Heart left ventricle (tissue), 13 donors: ENCODE measurements around the gene FOXJ3.

ENCODE experiments used
- POLR2A ChIP-seq, 2 donors: fragments of 450-650 bp; IDR thresholded peaks; one replicate each; pipeline ENCODE4 v1.6.1; 2017; ENCODE audit warnings: antibody characterized with exemption in 2 of 2, mild to moderate bottlenecking in 2 of 2, moderate library complexity in 2 of 2
- TF ChIP-seq, protein P1 (sequence below), 12 donors: fragments of 200-600 bp; sonication (generic) in 4 of 12; IDR thresholded peaks; one replicate each; pipeline versions ENCODE4 v1.5.0 to v1.8.0; 2018 to 2022; ENCODE audit warnings: antibody characterized with exemption in 12 of 12, mild to moderate bottlenecking in 5 of 12
- donor health status: ischemic (EF 13 %, LVEDD 7.1; RV severe dilation, severe dysfunction).
- donor health status: DM: no; HTN: yes; CAD: no.
- donor health status: DM: no; HTN: no; CAD: no.
- donor health status: ischemic (EF 25% LVEDD 6.9; RV normal size, moderate dysfunction).
- donor health status: ischemic (EF 25% LVEDD 5.7; RV mildly dilated, moderate dysfunction).
- donor health status: ischemic (EF 35%, LVEDD 5.7; RV mildly dilated, moderate dysfunction).
- donor health status: nonischemic (EF 11% LVEDD 7.7; RV severe dilation, severe dysfunction).
- donor health status: DM: yes; HTN: yes; CAD: no.
- donor health status: PGD.
- donor health status: ischemic (EF 29% LVEDD 5.4; RV normal size, mild dysfunction).
- donor health status: nonischemic (EF 23%, LVEDD 6.1; RV moderate dilation, normal function).

DNA sequence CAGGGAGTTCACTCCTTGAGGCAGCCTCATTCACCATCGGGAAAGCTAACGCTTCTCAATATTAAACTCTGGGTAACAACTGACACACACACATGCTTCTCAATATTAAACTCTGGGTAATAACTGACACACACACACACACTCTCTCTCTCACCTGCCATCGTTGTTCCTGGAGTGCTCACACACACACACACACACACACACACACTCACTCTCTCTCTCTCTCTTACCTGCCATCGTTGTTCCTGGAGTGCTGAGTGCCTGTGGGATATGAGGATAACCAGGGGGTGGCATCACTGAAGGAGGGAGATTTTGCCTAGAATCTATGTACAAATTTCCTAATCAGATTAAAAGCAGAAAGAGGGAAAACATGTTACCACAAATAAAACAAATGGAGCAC is 153.3 kb downstream of the FOXJ3 start:
- TF ChIP-seq, protein P1, sequence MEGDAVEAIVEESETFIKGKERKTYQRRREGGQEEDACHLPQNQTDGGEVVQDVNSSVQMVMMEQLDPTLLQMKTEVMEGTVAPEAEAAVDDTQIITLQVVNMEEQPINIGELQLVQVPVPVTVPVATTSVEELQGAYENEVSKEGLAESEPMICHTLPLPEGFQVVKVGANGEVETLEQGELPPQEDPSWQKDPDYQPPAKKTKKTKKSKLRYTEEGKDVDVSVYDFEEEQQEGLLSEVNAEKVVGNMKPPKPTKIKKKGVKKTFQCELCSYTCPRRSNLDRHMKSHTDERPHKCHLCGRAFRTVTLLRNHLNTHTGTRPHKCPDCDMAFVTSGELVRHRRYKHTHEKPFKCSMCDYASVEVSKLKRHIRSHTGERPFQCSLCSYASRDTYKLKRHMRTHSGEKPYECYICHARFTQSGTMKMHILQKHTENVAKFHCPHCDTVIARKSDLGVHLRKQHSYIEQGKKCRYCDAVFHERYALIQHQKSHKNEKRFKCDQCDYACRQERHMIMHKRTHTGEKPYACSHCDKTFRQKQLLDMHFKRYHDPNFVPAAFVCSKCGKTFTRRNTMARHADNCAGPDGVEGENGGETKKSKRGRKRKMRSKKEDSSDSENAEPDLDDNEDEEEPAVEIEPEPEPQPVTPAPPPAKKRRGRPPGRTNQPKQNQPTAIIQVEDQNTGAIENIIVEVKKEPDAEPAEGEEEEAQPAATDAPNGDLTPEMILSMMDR (IDR thresholded peaks at IDR 0.05), result no peak
- TF ChIP-seq POLR2A (IDR thresholded peaks at IDR 0.05), result no peak
